Measurements from ENCODE around the gene MRPL27.
"Not testable (repeated sequence)": the region's sequence is repeated elsewhere in the genome, so short reads cannot be mapped to it uniquely, and the experiment has no call there.

MRPL27 gene

GRCh38 chr17:50372758-50373556, at the start of gene MRPL27, which contains the start of gene EME1:
MRPL27 (minus strand) TSS chr17:50373184; CDS start chr17:50373170, 14 bp downstream.
EME1 (plus strand) TSS chr17:50373229; CDS start chr17:50375209, 1,980 bp downstream.
- DNase-seq: peak; percentile 81 to 84

- no peak for DNase-seq
Measured at GRCh38 chr17:50422738-50423137, 49.8 kb upstream of the MRPL27 start.

- no peak for DNase-seq
Measured at GRCh38 chr17:50421308-50422051, 48.5 kb upstream of the MRPL27 start.

- DNase-seq: no peak
Measured at GRCh38 chr17:50420419-50421112, 47.6 kb upstream of the MRPL27 start.

- not testable (repeated sequence) for DNase-seq
Measured at GRCh38 chr17:50419577-50419976, 46.6 kb upstream of the MRPL27 start.

- no peak for DNase-seq
Measured at GRCh38 chr17:50414808-50415207, 41.8 kb upstream of the MRPL27 start.

GRCh38 chr17:50412188-50412732, 39.3 kb upstream of the MRPL27 start:
- DNase-seq: no peak

- no peak for DNase-seq
Measured at GRCh38 chr17:50407921-50408320, 34.9 kb upstream of the MRPL27 start.

GRCh38 chr17:50406578-50406977, 33.6 kb upstream of the MRPL27 start:
- no peak for DNase-seq

GRCh38 chr17:50405351-50405750, 32.4 kb upstream of the MRPL27 start:
- not testable (repeated sequence) for DNase-seq

GRCh38 chr17:50399591-50399990, 26.6 kb upstream of the MRPL27 start:
- DNase-seq: not testable (repeated sequence)

GRCh38 chr17:50398672-50399071, 25.7 kb upstream of the MRPL27 start:
- not testable (repeated sequence) for DNase-seq

GRCh38 chr17:50397919-50398285, 24.9 kb upstream of the MRPL27 start:
- no peak for DNase-seq

GRCh38 chr17:50397111-50397918, 24.3 kb upstream of the MRPL27 start, which contains the start of gene LRRC59:
LRRC59 (minus strand) TSS chr17:50397523; CDS start chr17:50397317, 206 bp downstream.
- peak; percentile 88 to 94 for DNase-seq

- peak; percentile 12 to 16 for DNase-seq
Measured at GRCh38 chr17:50396261-50397110, 23.5 kb upstream of the MRPL27 start.

GRCh38 chr17:50394711-50395110, 21.7 kb upstream of the MRPL27 start:
- no peak for DNase-seq

GRCh38 chr17:50393700-50394099, 20.7 kb upstream of the MRPL27 start:
- no peak for DNase-seq

GRCh38 chr17:50392621-50393020, 19.6 kb upstream of the MRPL27 start:
- DNase-seq: no peak

GRCh38 chr17:50389534-50389933, 16.6 kb upstream of the MRPL27 start:
- DNase-seq: no peak

- DNase-seq: no peak
Measured at GRCh38 chr17:50388728-50389127, 15.7 kb upstream of the MRPL27 start.

- DNase-seq: no peak
Measured at GRCh38 chr17:50386510-50386909, 13.5 kb upstream of the MRPL27 start.

All from activated CD4-positive, alpha-beta T cell treated with anti-CD3 and anti-CD28 coated beads for 4 hours (primary cell).